Measurements from ENCODE around the gene TSPAN15.

The TSPAN15 gene

DNA sequence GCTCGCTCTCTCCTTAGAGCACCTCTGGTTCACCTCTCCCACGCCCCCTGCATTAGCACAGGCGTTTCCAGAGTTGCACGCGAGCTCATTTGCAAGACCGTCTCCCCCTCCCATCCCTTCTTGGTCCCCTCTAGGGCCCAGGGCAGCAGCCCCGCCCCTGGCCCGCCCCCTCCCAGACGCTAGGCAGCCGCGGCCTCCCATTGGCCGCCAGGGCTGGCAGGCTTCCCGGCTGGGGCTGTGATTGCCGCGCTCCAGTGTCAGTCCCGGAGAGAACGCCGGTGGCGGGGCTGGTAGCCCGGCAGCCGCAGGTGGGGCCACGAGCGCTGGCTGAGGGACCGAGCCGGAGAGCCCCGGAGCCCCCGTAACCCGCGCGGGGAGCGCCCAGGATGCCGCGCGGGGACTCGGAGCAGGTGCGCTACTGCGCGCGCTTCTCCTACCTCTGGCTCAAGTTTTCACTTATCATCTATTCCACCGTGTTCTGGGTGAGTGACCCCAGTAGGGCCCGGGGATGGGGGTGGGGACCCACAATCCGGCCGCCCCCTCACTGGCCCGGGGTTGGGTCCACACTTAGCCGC is at the start of gene TSPAN15:
Gene TSPAN15, plus strand, starts transcription at position 257 of the 575 bp plus-strand sequence. Its CDS starts 130 bp downstream, at position 387.
- peak; percentile 81 for DNase-seq (ENCODE audit: low spot score)

GRCh38 chr10:69402386-69402785 is 48.9 kb upstream of the TSPAN15 start:
- DNase-seq (ENCODE audit: low spot score), result no peak

DNA sequence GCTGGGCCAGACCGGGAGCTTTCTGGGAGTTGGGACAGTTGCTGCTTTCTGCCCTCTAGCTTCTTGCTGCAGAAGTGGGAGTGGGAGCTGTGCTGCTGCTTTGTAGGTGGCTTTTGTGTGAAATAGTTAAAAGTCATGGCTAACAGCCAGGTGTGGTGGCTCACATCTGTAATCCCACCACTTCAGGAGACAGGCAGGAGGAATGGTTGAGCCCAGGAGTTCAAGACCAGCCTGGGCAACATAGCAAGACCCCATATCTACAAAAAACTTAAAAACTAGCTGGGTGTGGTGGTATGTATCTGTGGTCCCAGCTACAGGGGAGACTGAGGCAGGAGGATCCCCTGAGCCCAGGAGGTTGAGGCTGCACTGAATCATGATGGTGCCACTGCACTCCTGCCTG is 48.2 kb upstream of the TSPAN15 start:
- DNase-seq (ENCODE audit: low spot score), result no peak

DNA sequence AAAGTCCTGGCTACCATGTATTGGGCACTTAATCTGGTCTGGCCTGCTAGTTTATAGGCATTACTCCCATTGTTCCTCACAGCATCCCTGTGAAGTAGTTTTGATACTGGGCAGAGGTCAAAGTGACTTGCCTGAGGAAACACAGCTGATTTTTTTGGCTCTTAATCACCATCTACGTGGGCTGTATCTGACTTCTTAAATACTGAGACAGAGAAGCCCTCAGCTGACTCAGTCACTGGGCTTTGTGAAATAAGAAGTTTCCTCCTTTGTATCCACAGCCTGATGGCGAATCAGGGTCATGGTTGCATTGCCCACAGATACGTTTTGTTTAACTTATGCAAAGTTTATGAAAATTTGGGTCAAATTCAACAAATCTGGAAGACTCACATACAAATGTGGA is 47.7 kb upstream of the TSPAN15 start:
- DNase-seq (ENCODE audit: low spot score), result peak; percentile 25

DNA sequence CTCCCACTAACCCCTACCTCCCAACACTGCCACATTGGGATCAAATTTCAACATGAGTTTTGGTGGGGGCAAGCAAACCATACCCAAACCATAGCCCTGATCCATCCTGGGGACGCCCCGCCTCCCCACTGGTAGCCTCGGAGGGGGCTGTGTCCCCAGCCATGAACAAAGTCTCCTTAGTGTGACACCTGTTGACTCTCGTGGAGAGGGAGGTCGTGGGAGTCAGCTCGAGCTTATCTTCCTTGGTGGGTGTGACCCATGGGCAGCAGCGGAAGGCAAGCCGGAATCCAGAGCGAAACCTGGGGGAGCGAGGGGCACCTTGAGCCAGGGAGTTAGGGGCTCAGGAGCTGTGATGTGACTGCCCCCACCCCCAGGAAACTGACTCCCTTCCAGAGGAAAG is 46.5 kb upstream of the TSPAN15 start:
- DNase-seq (ENCODE audit: low spot score), result no peak

DNA sequence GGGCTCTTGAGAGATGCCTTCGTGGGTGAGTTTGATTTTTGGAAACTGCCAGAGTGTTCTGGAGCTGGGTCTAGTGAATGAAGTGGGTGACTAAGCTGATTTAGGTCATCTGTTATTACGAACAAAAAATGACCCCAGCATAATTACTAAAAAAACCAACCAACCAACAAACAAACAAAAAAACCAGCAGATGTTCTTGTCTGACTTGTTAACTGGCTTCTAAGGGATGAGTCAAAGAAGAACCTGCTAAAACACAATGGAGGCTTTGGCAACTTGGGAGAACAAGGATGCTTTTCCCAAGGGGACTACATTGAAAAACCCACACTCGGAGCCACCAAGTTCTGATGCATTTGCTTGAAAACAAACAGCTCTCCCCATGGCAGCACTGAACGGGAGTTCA is 46.0 kb upstream of the TSPAN15 start:
- DNase-seq (ENCODE audit: low spot score), result no peak

- DNase-seq (ENCODE audit: low spot score), result no peak
Measured at GRCh38 chr10:69406302-69406811, 44.9 kb upstream of the TSPAN15 start.

GRCh38 chr10:69406816-69407580 is 44.3 kb upstream of the TSPAN15 start:
- DNase-seq (ENCODE audit: low spot score), result no peak

DNA sequence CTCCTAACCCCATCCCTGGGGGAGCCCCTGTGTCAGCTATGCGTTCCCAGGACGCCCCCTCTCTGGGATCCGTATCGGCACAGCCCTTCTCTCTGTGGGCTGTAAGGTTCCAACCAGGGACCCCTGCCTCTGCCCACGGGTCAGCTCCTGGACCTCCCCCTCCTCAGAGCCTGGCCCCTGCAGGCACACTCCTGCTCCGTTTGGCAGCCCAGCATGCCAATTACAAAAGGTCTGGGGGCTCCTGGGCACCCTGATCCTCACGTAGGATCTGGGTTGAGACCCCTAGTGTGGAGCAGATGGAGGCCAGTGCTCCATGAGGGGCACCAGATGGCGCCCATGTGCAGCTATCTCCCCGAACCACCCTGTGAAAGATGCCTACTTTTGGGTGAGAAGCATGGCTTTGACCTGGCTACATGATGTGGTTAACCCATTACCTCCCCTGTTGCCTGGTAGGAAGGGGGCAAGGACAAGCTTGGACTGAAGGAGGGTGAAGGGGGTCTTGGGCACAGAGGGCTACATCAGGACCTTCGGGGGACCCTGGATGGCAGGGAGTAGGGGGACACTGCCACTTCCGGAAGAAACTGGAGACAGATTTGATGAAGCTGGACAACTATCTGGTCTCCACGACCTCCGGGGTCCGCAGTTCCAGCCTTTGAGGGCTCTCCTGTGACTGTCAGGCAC is 43.5 kb upstream of the TSPAN15 start:
- DNase-seq (ENCODE audit: low spot score), result no peak

- peak; percentile 97 for DNase-seq (ENCODE audit: low spot score)
Measured at GRCh38 chr10:69408318-69409175, 42.7 kb upstream of the TSPAN15 start.

- DNase-seq (ENCODE audit: low spot score), result no peak
Measured at GRCh38 chr10:69409176-69409495, 42.1 kb upstream of the TSPAN15 start.

GRCh38 chr10:69409968-69410367 is 41.3 kb upstream of the TSPAN15 start:
- DNase-seq (ENCODE audit: low spot score), result no peak

DNA sequence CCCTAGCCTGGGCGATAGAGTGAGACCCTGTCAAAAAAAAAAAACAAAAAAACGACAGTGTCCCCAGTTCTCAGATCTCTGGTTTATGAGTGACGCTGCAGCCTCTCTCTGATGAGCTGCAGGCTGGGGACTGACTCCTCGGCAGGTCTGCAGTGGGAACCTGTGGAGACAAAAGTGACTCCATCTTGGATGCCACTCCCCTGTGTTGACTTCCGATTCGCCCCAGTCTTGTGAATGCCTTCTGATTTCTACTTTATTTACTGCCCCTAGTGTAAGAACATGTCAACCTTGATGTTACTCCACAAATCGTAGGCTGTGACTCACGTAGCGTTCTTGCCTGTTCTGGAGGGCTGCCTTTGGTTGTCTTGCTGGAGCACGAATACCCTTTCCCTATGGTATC is 40.8 kb upstream of the TSPAN15 start:
- no peak for DNase-seq (ENCODE audit: low spot score)

GRCh38 chr10:69411476-69411875 is 39.8 kb upstream of the TSPAN15 start:
- no peak for DNase-seq (ENCODE audit: low spot score)

- no peak for DNase-seq (ENCODE audit: low spot score)
Measured at GRCh38 chr10:69412232-69412790, 39.0 kb upstream of the TSPAN15 start.

- DNase-seq (ENCODE audit: low spot score), result peak; percentile 80
Measured at GRCh38 chr10:69413221-69413865, 37.9 kb upstream of the TSPAN15 start.

- DNase-seq (ENCODE audit: low spot score), result no peak
Measured at GRCh38 chr10:69414036-69415018, 36.9 kb upstream of the TSPAN15 start.

DNA sequence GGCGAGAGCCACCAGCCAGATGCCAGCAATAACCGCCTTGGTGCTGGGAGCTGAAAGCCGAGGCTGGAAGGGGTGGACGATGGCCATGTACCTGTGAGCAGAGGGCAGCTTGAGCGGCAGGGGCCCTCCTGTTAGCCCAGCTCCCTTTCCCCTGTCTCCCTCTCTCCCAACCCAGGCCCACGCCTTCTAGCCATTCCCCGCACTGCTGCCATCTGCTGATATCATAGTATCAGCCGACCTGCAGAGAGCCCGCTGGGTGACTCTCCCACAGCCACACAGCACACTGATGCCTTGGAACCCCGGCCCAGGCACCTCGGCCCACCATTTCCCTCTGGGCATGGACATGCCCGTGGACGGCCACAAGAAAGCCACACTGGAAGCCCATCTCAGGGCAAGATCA is 36.2 kb upstream of the TSPAN15 start:
- no peak for DNase-seq (ENCODE audit: low spot score)

GRCh38 chr10:69415951-69416350 is 35.3 kb upstream of the TSPAN15 start:
- no peak for DNase-seq (ENCODE audit: low spot score)

GRCh38 chr10:69416695-69417094 is 34.6 kb upstream of the TSPAN15 start, which contains the start of gene TACR2:
Gene TACR2, minus strand, starts transcription at chr10:69416918. Its CDS starts 595 bp downstream, at chr10:69416323.
- no peak for DNase-seq (ENCODE audit: low spot score)
